PFSK-1 (cell line): Measurements from ENCODE around the gene CNTNAP2.

ENCODE experiments used
- FOXP2 ChIP-seq: optimal IDR thresholded peaks from 2 replicates; pipeline ENCODE3; 2011; ENCODE audit warnings: borderline replicate concordance, control low read depth, inconsistent platforms; ENCODE audit not compliant: insufficient read depth; ENCODE audit errors: extremely low read length, extremely low read depth
- POLR2AphosphoS5 ChIP-seq: IDR thresholded peaks from 2 replicates; pipeline ENCODE4 v1.6.1; 2012; ENCODE audit warnings: low read depth, mild to moderate bottlenecking, control low read depth, low read length, moderate library complexity
- REST ChIP-seq, 2 experiments: IDR thresholded peaks; 2 replicates each; pipeline versions ENCODE4 v1.6.1 to v1.8.0; 2011 to 2012; ENCODE audit warnings: low read depth in 2 of 2, low read length in 2 of 2, control low read depth in 1 of 2, inconsistent platforms in 1 of 2, mild to moderate bottlenecking in 1 of 2, moderate library complexity in 1 of 2; ENCODE audit not compliant: insufficient read depth in 1 of 2
- SIN3A ChIP-seq: IDR thresholded peaks from 2 replicates; pipeline ENCODE4 v1.6.1; 2012; ENCODE audit warnings: mild to moderate bottlenecking, low read length, moderate library complexity, borderline replicate concordance; ENCODE audit not compliant: insufficient read depth
- TAF1 ChIP-seq: IDR thresholded peaks from 2 replicates; pipeline ENCODE4 v1.6.1; 2012; ENCODE audit warnings: low read length, control low read depth, borderline replicate concordance; ENCODE audit not compliant: insufficient read depth

Gene CNTNAP2

GRCh38 chr7:147711447-147711846, 1594.8 kb downstream of the CNTNAP2 start:
- TF ChIP-seq REST (IDR thresholded peaks at IDR 0.05; ENCODE audit: insufficient read depth in 1 of 2, low read depth in 2 of 2, low read length in 2 of 2) (no peak), SIN3A (no peak), FOXP2 (no peak), POLR2AphosphoS5 (no peak), TAF1 (no peak)

GRCh38 chr7:147721962-147722830, 1605.6 kb downstream of the CNTNAP2 start:
- TF ChIP-seq SIN3A, result no peak
- no peak for TF ChIP-seq POLR2AphosphoS5
- no peak for TF ChIP-seq TAF1
- TF ChIP-seq FOXP2, result no peak
- TF ChIP-seq REST (IDR thresholded peaks at IDR 0.05; ENCODE audit: insufficient read depth in 1 of 2, low read depth in 2 of 2, low read length in 2 of 2), result no peak

- no peak for TF ChIP-seq REST (IDR thresholded peaks at IDR 0.05; ENCODE audit: insufficient read depth in 1 of 2, low read depth in 2 of 2, low read length in 2 of 2)
- no peak for TF ChIP-seq TAF1
- no peak for TF ChIP-seq FOXP2
- TF ChIP-seq POLR2AphosphoS5, result no peak
- no peak for TF ChIP-seq SIN3A
These were observed 1606.9 kb downstream of the CNTNAP2 start for GRCh38 chr7:147723536-147723935.

- no peak for TF ChIP-seq FOXP2
- TF ChIP-seq SIN3A, result no peak
- no peak for TF ChIP-seq TAF1
- no peak for TF ChIP-seq POLR2AphosphoS5
- TF ChIP-seq REST (IDR thresholded peaks at IDR 0.05; ENCODE audit: insufficient read depth in 1 of 2, low read depth in 2 of 2, low read length in 2 of 2), result no peak
These were observed 1614.7 kb downstream of the CNTNAP2 start for GRCh38 chr7:147731311-147731710.
